ENCODE measurements around the gene ITLN1. TPM values are rescaled to one million over a fixed set of nuclear protein-coding genes. Genes with fewer than 3 reads are reported as not detected.

The ITLN1 gene
- total RNA-seq, 1 donor from 2014 or later = not detected

- H3K4me1 ChIP-seq (ENCODE audit: control insufficient read depth in 3 of 3, insufficient read depth in 3 of 3, low read length in 3 of 3) = no peaks in the 10 kb centered on the region
- H3K4me3 ChIP-seq (ENCODE audit: low read length in 3 of 3) = no peak overlapping the region
- H3K9ac ChIP-seq (ENCODE audit: low read depth in 1 of 3, low read length in 3 of 3) = no peak overlapping the region
- H3K27ac ChIP-seq (ENCODE audit: low read depth, low read length) = no peak overlapping the region
- H3K36me3 ChIP-seq (ENCODE audit: control insufficient read depth in 3 of 3, insufficient read depth in 3 of 3, low read length in 3 of 3) = no peaks in the 10 kb centered on the region
- peaks cover 0 to 2% (median 0%) of the 10 kb centered on the region in 3 donors for H3K27me3 ChIP-seq (ENCODE audit: control insufficient read depth in 3 of 3, insufficient read depth in 3 of 3, low read length in 3 of 3)
- H3K9me3 ChIP-seq (ENCODE audit: control insufficient read depth in 3 of 3, low read length in 3 of 3) = no peaks in the 10 kb centered on the region
Measured at GRCh38 chr1:160827418-160827817, 57.6 kb downstream of the ITLN1 start.

GRCh38 chr1:160826546-160826945, 58.4 kb downstream of the ITLN1 start:
- Histone ChIP-seq H3K9ac (ENCODE audit: low read depth in 1 of 3, low read length in 3 of 3) (no peak overlapping the region), H3K4me1 (ENCODE audit: control insufficient read depth in 3 of 3, insufficient read depth in 3 of 3, low read length in 3 of 3) (no peaks in the 10 kb centered on the region), H3K27me3 (ENCODE audit: control insufficient read depth in 3 of 3, insufficient read depth in 3 of 3, low read length in 3 of 3) (peaks cover 0 to 2% (median 0%) of the 10 kb centered on the region in 3 donors), H3K36me3 (ENCODE audit: control insufficient read depth in 3 of 3, insufficient read depth in 3 of 3, low read length in 3 of 3) (no peaks in the 10 kb centered on the region), H3K4me3 (ENCODE audit: low read length in 3 of 3) (no peak overlapping the region), H3K9me3 (ENCODE audit: control insufficient read depth in 3 of 3, low read length in 3 of 3) (no peaks in the 10 kb centered on the region), H3K27ac (ENCODE audit: low read depth, low read length) (no peak overlapping the region)

Other genes with a start within 250 kb of the ITLN1 start
- gene SLAMF1, start 238.1 kb downstream of the ITLN1 start, total RNA-seq = not detected
- gene CD48, start 173.4 kb downstream of the ITLN1 start, total RNA-seq = 5.2 TPM
- gene SLAMF7, start 145.9 kb downstream of the ITLN1 start, total RNA-seq = 0.52 TPM
- gene LY9, start 89.0 kb downstream of the ITLN1 start, total RNA-seq = not detected
- gene CD244, start 22.3 kb downstream of the ITLN1 start, total RNA-seq = 1.6 TPM
- not detected for gene ITLN2, start 69.6 kb upstream of the ITLN1 start, total RNA-seq
- 10.4 TPM for gene F11R, start 136.0 kb upstream of the ITLN1 start, total RNA-seq
- gene TSTD1, start 153.8 kb upstream of the ITLN1 start, total RNA-seq = 27.7 TPM
- gene USF1, start 160.8 kb upstream of the ITLN1 start, total RNA-seq = 66.3 TPM
- gene ARHGAP30, start 184.7 kb upstream of the ITLN1 start, total RNA-seq = 4.2 TPM
- not detected for gene NECTIN4, start 204.4 kb upstream of the ITLN1 start, total RNA-seq
- gene KLHDC9, start 213.2 kb upstream of the ITLN1 start, total RNA-seq = not detected
- 36.5 TPM for gene PFDN2, start 232.9 kb upstream of the ITLN1 start, total RNA-seq
- gene NIT1, start 232.9 kb upstream of the ITLN1 start, total RNA-seq = 16.2 TPM
- 19.8 TPM for gene DEDD, start 247.5 kb upstream of the ITLN1 start, total RNA-seq

All from skeletal muscle tissue (tissue), 4 donors.